Mammary epithelial cell (primary cell): Measurements from ENCODE around the gene RNF227.

Source experiments
- CTCF ChIP-seq, 2 donors: IDR thresholded peaks in 1 of 2; conservative IDR thresholded peaks in 1 of 2; 2 replicates each; pipeline ENCODE4 v1.5.1; 2011 to 2012; ENCODE audit warnings: inconsistent platforms in 2 of 2, low read length in 2 of 2, mild to moderate bottlenecking in 2 of 2, control low read depth in 1 of 2, low read depth in 1 of 2; ENCODE audit not compliant: insufficient read depth in 1 of 2; ENCODE audit errors: extremely low read depth in 1 of 2
- EZH2 ChIP-seq: IDR thresholded peaks from 2 replicates; pipeline ENCODE4 v1.6.1; 2012; ENCODE audit warnings: low read length, inconsistent platforms, borderline replicate concordance

DNA sequence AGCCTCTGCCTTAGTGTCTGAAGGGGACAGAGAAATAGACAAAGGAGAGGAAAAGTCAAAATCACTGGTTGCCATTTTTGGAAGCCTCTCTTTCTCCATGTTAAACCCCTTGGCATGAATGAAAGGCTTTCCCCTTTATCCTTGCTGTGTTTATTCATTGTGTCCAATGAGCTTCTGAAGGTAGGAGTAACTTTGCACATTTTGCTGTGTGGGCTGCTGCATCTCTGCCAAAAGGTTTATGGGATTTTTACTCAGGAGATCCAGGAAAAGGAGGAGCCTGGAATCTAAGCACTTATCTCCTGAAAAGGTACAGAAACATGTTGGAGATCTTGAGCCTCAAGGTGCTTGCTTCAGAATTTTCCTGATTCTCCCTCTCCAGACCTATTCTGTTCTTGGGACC is 19.8 kb upstream of the RNF227 start:
- no peak for TF ChIP-seq EZH2
- TF ChIP-seq CTCF (conservative IDR thresholded peaks at IDR 0.05 in 1 of 2, IDR thresholded peaks at IDR 0.05 in 1 of 2; ENCODE audit: extremely low read depth in 1 of 2, insufficient read depth in 1 of 2, low read depth in 1 of 2, low read length in 2 of 2) = no peak
